Activated T-helper 1 cell treated with Interleukin-2 at 50 U/mL for 16 hours (primary cell): ENCODE results near the gene EPAS1.

ENCODE experiments used
- DNase-seq: peaks from one replicate; pipeline ENCODE4 v3.0.0-alpha.2; 2020; ENCODE audit warnings: low read depth

EPAS1 gene

GRCh38 chr2:46410273-46411244, 113.4 kb downstream of the EPAS1 start:
- no peak for DNase-seq

- no peak for DNase-seq
These were observed 114.0 kb downstream of the EPAS1 start for GRCh38 chr2:46411245-46411641.

GRCh38 chr2:46411985-46412384, 114.8 kb downstream of the EPAS1 start:
- DNase-seq = no peak

- DNase-seq = no peak
These were observed 115.9 kb downstream of the EPAS1 start for GRCh38 chr2:46413111-46413510.

- DNase-seq = no peak
These were observed 116.4 kb downstream of the EPAS1 start for GRCh38 chr2:46413631-46414030.

GRCh38 chr2:46414701-46415100, 117.5 kb downstream of the EPAS1 start:
- no peak for DNase-seq

- no peak for DNase-seq
These were observed 119.1 kb downstream of the EPAS1 start for GRCh38 chr2:46416280-46416679.

GRCh38 chr2:46416739-46417403, 119.7 kb downstream of the EPAS1 start:
- no peak for DNase-seq

- DNase-seq = no peak
These were observed 123.7 kb downstream of the EPAS1 start for GRCh38 chr2:46420945-46421344.

- no peak for DNase-seq
These were observed 124.2 kb downstream of the EPAS1 start for GRCh38 chr2:46421361-46421760.

- DNase-seq = no peak
These were observed 125.6 kb downstream of the EPAS1 start for GRCh38 chr2:46422717-46423394.

GRCh38 chr2:46424937-46425336, 127.7 kb downstream of the EPAS1 start:
- DNase-seq = no peak

- DNase-seq = no peak
These were observed 131.8 kb downstream of the EPAS1 start for GRCh38 chr2:46428911-46429436.

- no peak for DNase-seq
These were observed 133.2 kb downstream of the EPAS1 start for GRCh38 chr2:46430413-46430812.

GRCh38 chr2:46430992-46431391, 133.8 kb downstream of the EPAS1 start:
- no peak for DNase-seq

- DNase-seq = no peak
These were observed 134.5 kb downstream of the EPAS1 start for GRCh38 chr2:46431481-46432235.

GRCh38 chr2:46434851-46435273, 137.7 kb downstream of the EPAS1 start:
- DNase-seq = no peak

GRCh38 chr2:46435353-46435752, 138.1 kb downstream of the EPAS1 start:
- no peak for DNase-seq

- no peak for DNase-seq
These were observed 138.7 kb downstream of the EPAS1 start for GRCh38 chr2:46435796-46436360.
